Measurements from ENCODE around the gene CEP104. TPM values are rescaled to one million over a fixed set of nuclear protein-coding genes. Genes with fewer than 3 reads are reported as not detected.

CEP104 gene
- polyA plus RNA-seq, 1 donor from 2014 or later: 8.1 TPM

DNA sequence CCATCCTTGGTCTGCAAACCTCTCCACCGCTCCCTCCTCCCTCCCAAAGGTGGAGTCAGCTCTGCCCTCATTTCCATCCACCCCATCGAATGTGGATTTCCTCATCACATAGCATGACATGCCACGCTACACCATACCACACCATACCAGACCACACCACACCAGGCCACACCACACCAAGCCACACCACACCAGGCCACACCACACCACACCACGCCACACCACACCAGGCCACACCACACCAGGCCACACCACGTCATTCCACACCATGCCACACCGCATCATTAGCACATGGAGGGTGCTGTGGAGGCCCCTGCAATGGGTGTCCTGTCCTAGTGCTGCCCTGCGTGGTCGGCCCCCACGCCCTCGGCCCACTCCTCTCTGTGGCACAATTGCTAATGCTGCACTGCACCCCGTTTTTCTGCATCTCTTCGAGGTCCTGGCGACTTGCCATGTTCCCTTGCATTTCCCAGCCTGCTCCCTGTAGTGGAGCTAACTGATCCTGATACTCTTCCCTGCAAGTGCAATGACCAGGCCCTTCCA lies 11.5 kb upstream of the CEP104 start:
- H3K27me3 ChIP-seq (ENCODE audit: insufficient read depth, low read depth, low read length): no peaks in the 10 kb centered on the region
- H3F3A ChIP-seq (ENCODE audit: insufficient read depth, low read length, poor library complexity, severe bottlenecking): no peaks in the 10 kb centered on the region
- H3K27ac ChIP-seq (ENCODE audit: low read length): no peak overlapping the region
- H3K79me2 ChIP-seq (replicated peaks; ENCODE audit: insufficient read depth, low read length): no peaks in the 10 kb centered on the region
- no peak overlapping the region for H2AFZ ChIP-seq (ENCODE audit: low read depth, low read length)
- no peaks in the 10 kb centered on the region for H4K20me1 ChIP-seq (ENCODE audit: insufficient read depth)
- no peaks in the 10 kb centered on the region for H3K9me2 ChIP-seq (ENCODE audit: insufficient read depth, low read length)
- no peaks in the 10 kb centered on the region for H3K36me3 ChIP-seq (ENCODE audit: insufficient read depth, low read length)
- no peak overlapping the region for H3K4me2 ChIP-seq (ENCODE audit: low read length)
- no peak overlapping the region for H3K9ac ChIP-seq (ENCODE audit: low read length)
- no peak overlapping the region for H3K4me3 ChIP-seq (ENCODE audit: low read length)
- no peaks in the 10 kb centered on the region for H3K9me3 ChIP-seq (ENCODE audit: low read length)
- TF ChIP-seq, protein P1, sequence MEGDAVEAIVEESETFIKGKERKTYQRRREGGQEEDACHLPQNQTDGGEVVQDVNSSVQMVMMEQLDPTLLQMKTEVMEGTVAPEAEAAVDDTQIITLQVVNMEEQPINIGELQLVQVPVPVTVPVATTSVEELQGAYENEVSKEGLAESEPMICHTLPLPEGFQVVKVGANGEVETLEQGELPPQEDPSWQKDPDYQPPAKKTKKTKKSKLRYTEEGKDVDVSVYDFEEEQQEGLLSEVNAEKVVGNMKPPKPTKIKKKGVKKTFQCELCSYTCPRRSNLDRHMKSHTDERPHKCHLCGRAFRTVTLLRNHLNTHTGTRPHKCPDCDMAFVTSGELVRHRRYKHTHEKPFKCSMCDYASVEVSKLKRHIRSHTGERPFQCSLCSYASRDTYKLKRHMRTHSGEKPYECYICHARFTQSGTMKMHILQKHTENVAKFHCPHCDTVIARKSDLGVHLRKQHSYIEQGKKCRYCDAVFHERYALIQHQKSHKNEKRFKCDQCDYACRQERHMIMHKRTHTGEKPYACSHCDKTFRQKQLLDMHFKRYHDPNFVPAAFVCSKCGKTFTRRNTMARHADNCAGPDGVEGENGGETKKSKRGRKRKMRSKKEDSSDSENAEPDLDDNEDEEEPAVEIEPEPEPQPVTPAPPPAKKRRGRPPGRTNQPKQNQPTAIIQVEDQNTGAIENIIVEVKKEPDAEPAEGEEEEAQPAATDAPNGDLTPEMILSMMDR (IDR thresholded peaks at IDR 0.05; ENCODE audit: poor library complexity, severe bottlenecking): no peak
- no peak for TF ChIP-seq POLR2AphosphoS5 (IDR thresholded peaks at IDR 0.05)
- TF ChIP-seq SMC3 (conservative IDR thresholded peaks at IDR 0.05; ENCODE audit: poor library complexity): no peak
- TF ChIP-seq TAF1 (IDR thresholded peaks at IDR 0.05; ENCODE audit: low read depth): no peak
- TF ChIP-seq, protein P2, sequence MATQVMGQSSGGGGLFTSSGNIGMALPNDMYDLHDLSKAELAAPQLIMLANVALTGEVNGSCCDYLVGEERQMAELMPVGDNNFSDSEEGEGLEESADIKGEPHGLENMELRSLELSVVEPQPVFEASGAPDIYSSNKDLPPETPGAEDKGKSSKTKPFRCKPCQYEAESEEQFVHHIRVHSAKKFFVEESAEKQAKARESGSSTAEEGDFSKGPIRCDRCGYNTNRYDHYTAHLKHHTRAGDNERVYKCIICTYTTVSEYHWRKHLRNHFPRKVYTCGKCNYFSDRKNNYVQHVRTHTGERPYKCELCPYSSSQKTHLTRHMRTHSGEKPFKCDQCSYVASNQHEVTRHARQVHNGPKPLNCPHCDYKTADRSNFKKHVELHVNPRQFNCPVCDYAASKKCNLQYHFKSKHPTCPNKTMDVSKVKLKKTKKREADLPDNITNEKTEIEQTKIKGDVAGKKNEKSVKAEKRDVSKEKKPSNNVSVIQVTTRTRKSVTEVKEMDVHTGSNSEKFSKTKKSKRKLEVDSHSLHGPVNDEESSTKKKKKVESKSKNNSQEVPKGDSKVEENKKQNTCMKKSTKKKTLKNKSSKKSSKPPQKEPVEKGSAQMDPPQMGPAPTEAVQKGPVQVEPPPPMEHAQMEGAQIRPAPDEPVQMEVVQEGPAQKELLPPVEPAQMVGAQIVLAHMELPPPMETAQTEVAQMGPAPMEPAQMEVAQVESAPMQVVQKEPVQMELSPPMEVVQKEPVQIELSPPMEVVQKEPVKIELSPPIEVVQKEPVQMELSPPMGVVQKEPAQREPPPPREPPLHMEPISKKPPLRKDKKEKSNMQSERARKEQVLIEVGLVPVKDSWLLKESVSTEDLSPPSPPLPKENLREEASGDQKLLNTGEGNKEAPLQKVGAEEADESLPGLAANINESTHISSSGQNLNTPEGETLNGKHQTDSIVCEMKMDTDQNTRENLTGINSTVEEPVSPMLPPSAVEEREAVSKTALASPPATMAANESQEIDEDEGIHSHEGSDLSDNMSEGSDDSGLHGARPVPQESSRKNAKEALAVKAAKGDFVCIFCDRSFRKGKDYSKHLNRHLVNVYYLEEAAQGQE (IDR thresholded peaks at IDR 0.05; ENCODE audit: borderline replicate concordance): no peak
- TF ChIP-seq MXI1 (conservative IDR thresholded peaks at IDR 0.05; ENCODE audit: poor library complexity, severe bottlenecking): no peak
- no peak for TF ChIP-seq RAD21 (conservative IDR thresholded peaks at IDR 0.05)
- TF ChIP-seq EZH2 (IDR thresholded peaks at IDR 0.05; ENCODE audit: borderline replicate concordance, insufficient read depth, low read length, poor library complexity, severe bottlenecking): no peak
- no peak for TF ChIP-seq EP300 (conservative IDR thresholded peaks at IDR 0.05; ENCODE audit: poor library complexity, severe bottlenecking)

DNA sequence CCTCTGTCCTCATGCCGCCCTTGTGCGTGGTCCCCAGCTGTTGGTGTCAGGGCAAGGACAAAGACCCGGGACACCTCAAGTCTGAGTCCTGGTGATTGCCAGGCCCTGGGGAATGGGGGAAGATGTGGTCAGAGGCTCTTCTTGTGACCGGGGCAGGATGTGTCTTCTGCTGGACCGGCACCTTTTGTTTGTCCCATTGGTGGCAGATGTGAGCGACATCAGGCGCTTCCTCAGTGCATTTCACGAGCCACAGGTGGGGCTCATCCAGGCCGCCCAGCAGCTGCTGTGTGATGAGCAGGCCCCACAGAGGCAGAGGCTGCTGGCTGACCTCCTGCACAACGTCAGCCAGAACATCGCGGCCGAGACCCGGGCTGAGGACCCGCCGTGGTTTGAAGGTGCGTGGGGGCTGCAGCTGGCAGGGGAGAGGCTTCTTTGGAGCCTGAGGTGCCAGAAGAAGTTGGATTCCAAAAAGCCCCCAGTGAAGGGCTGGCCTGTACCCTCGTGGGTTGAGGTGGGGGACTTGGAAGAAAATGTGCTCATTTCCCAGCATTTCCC lies 8.7 kb upstream of the CEP104 start:
- no peak overlapping the region for H3K27ac ChIP-seq (ENCODE audit: low read length)
- no peaks in the 10 kb centered on the region for H4K20me1 ChIP-seq (ENCODE audit: insufficient read depth)
- H3K9me2 ChIP-seq (ENCODE audit: insufficient read depth, low read length): no peaks in the 10 kb centered on the region
- H3K9me3 ChIP-seq (ENCODE audit: low read length): no peaks in the 10 kb centered on the region
- H3K4me2 ChIP-seq (ENCODE audit: low read length): no peak overlapping the region
- no peak overlapping the region for H2AFZ ChIP-seq (ENCODE audit: low read depth, low read length)
- H3K36me3 ChIP-seq (ENCODE audit: insufficient read depth, low read length): no peaks in the 10 kb centered on the region
- H3K79me2 ChIP-seq (replicated peaks; ENCODE audit: insufficient read depth, low read length): no peaks in the 10 kb centered on the region
- H3F3A ChIP-seq (ENCODE audit: insufficient read depth, low read length, poor library complexity, severe bottlenecking): no peaks in the 10 kb centered on the region
- H3K9ac ChIP-seq (ENCODE audit: low read length): no peak overlapping the region
- H3K27me3 ChIP-seq (ENCODE audit: insufficient read depth, low read depth, low read length): no peaks in the 10 kb centered on the region
- H3K4me3 ChIP-seq (ENCODE audit: low read length): no peak overlapping the region
- TF ChIP-seq, protein P1 (IDR thresholded peaks at IDR 0.05; ENCODE audit: poor library complexity, severe bottlenecking): no peak
- TF ChIP-seq EP300 (conservative IDR thresholded peaks at IDR 0.05; ENCODE audit: poor library complexity, severe bottlenecking): no peak

All from neural cell (in vitro differentiated cells).